Suppressor macrophage treated with lipopolysaccharide for 1 hour (primary cell): Measurements from ENCODE around the gene C10orf88.
"Not testable (repeated sequence)": the region's sequence is repeated elsewhere in the genome, so short reads cannot be mapped to it uniquely, and the experiment has no call there.

ENCODE experiments used
- DNase-seq, 3 donors: peaks; one replicate each; pipeline ENCODE4 v3.0.0-alpha.2; 2020 to 2022

Gene C10orf88

DNA sequence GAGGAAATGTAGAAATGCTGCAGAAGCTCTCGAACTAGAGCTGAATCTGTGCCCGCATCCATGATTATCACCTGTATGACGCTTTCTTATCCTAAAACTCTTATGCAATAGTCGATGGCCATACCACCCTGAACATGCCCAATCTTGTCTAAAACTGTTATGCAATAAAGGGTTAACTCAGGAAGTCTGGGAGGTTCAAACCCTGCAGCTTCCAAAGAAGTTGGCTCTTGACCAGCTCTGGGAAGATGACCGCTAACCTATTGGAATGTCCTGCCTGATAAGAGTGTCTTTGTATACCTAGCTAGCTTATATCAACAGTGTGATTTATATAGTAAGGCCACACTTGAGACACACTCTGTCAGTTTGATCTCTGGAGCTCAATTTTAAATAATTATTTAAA, 3.4 kb upstream of the C10orf88 start:
- DNase-seq: no peak

- no peak for DNase-seq
These were observed 1.9 kb upstream of the C10orf88 start for GRCh38 chr10:122955892-122956291.

GRCh38 chr10:122954731-122955050, 664 bp upstream of the C10orf88 start:
- DNase-seq: no peak

DNA sequence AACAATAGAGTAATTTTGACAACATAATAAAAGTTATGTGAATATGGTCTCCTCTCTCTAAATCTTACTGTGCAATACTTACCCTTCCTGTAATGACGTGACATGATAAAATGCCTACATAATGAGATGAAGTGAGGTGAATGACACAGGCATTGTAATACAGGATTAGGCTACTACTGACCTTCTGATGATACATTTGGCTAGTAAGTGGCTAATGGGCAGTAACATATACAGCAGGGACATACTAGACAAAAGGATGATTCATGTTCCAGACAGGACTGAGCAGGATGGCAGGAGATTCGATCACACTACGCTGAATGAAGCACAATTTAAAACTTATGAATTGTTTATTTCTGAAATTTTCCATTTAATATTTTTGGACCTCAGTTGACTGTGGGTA, 4.7 kb downstream of the C10orf88 start:
- peak in 1 of 3 donors; percentile 3 for DNase-seq

DNA sequence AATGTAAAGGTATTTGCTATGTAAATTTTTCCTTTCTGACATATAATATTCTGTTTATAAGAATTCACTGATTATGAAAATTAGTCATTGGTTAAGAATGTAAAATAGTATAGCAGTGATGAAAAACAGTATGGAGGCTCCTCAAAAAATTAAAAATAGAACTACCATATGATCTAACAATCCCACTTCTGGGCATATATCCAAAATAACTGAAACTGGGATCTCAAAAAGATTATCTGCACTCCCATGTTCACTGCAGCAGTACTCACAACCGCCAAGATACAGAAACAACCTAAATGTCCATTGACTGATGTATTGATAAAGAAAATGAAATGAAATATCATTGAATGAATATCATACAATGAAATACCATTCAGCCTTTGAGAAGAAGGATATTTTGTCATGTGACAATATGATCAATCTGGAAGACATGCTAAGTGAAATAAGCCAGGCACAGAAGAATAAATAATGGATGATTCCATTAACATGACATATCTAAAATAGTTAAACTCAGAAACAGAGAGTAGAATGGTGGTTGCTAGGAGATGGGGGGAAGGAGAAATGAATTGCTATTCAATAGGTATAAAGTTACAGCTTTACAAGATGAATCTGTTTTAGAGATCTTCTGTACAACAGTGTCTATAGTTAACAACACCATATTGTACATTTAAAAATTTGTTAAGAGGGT, 14.0 kb downstream of the C10orf88 start:
- no peak for DNase-seq

GRCh38 chr10:122939133-122939855, 14.7 kb downstream of the C10orf88 start:
- peak in 1 of 3 donors; percentile 11 for DNase-seq

GRCh38 chr10:122931088-122931906, 22.7 kb downstream of the C10orf88 start:
- DNase-seq: no peak

- no peak for DNase-seq
These were observed 23.9 kb downstream of the C10orf88 start for GRCh38 chr10:122930140-122930539.

- no peak for DNase-seq
These were observed 38.3 kb downstream of the C10orf88 start for GRCh38 chr10:122915700-122916099.

DNA sequence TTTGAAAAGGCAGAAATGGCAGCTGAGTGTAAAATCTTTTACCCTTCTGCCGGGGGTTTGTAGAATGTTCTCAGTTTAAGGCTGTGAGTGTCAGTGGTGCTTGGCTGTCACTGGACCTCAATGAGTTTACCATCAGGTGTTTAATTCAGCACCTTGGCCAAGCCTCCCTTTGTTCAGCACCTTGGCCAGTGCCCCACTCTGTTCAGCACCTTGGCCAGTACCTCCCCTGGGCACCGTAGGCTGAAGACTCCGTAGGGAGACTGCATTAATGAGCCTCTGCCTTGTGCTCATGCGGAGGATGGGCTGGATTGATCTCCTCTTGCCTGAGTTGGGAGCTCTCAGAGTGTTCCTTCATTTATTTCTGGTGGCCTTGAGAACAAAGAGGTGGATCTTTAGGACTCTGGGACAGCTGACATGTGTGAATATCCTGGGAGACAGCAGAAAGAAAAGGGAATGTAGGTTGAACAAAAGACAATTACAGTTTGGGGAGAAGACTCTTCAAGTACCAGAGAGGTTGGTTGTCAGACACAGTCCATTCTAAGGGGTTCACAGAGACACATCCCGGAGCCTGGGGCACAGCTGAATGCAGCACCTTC, 42.0 kb downstream of the C10orf88 start:
- DNase-seq: peak in 2 of 3 donors; percentile 35 to 53

GRCh38 chr10:122910310-122910709, 43.7 kb downstream of the C10orf88 start, which contains the start of gene FAM24A:
TSS of gene FAM24A (plus strand) at chr10:122910610. CDS start at chr10:122911635, 1,025 bp downstream.
- no peak for DNase-seq

DNA sequence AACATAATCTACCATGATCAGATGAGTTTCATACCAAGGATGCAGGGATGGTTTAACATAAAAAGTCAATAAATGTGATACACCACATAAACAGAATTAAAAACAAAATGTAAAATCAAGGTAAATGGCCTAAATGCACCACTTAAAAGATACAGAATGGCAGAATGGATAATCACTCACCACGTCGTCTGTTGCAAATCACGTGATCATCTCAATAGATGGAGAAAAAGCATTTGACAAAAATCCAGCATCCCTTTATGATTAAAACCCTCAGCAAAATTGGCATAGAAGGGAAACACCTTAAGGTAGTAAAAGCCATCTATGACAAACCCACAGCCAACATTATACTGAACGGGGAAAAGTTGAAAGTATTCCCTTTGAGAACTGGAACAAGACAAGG, 50.2 kb downstream of the C10orf88 start:
- DNase-seq: not testable (repeated sequence)

- DNase-seq: no peak
These were observed 59.6 kb downstream of the C10orf88 start for GRCh38 chr10:122894261-122894944.

DNA sequence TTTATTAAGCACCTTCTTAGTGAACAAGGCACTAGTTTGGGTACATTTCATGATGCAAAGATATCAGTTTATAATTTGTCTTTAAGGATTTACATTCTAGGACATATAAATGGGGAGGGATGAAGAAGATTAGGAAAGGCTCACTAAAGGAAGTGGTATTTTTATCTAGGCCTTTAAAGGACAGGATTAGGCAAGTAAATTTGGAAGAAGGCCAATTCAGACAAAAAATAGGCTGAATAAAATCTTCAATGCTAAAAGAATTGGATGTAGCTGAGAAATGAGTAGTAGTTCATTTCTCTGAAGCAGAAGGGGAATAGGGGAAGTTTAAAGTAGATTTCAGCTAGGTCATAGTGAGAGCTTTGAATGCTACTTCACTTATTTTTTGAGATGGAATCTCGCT, 69.9 kb downstream of the C10orf88 start:
- no peak for DNase-seq

DNA sequence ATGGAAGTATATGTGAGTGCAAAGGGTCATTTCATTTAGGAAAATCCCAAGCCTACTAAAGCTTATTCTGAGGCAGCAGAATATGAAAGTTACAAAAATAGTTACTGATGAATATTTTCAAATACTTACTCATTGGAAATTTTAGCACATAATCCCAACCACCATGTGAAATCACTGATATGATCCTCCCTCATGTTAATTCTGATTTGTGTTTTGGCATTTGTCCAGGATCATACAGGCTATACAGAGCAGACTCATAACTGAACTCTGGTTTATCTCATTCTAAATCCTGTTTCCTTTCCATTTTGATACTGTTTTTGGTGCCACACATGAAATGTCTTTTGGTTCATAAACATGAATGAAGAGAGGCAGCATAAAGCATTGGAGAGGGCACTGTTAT, 71.3 kb downstream of the C10orf88 start:
- peak; percentile 8 to 58 (median 8) for DNase-seq
